Parathyroid adenoma (tissue), 2 donors: Measurements from ENCODE around the gene CKAP2.
A peak's percentile ranks its signal among the peaks of the same experiment; 100 is the strongest.
"Not testable (repeated sequence)": the region's sequence is repeated elsewhere in the genome, so short reads cannot be mapped to it uniquely, and the experiment has no call there.

Experiments used
- H2AFZ ChIP-seq: fragments of 300-600 bp; sonication (generic); one replicate; pipeline ENCODE4 v1.7.0; 2017; ENCODE audit warnings: antibody characterized with exemption, mild to moderate bottlenecking
- H3K27ac ChIP-seq: fragments of 300-600 bp; sonication (generic); one replicate; pipeline ENCODE4 v1.7.0; 2017
- H3K27me3 ChIP-seq: fragments of 300-600 bp; sonication (generic); one replicate; pipeline ENCODE4 v1.7.0; 2017; ENCODE audit warnings: low read length; ENCODE audit not compliant: control insufficient read depth, insufficient read depth
- H3K36me3 ChIP-seq: fragments of 300-600 bp; sonication (generic); one replicate; pipeline ENCODE4 v1.7.0; 2017; ENCODE audit warnings: low read length; ENCODE audit not compliant: control insufficient read depth, insufficient read depth
- H3K4me1 ChIP-seq: fragments of 300-600 bp; sonication (generic); one replicate; pipeline ENCODE4 v1.7.0; 2017; ENCODE audit warnings: control low read depth
- H3K4me2 ChIP-seq: fragments of 300-600 bp; sonication (generic); one replicate; pipeline ENCODE4 v1.7.0; 2017; ENCODE audit warnings: low read length
- H3K4me3 ChIP-seq: fragments of 300-600 bp; sonication (generic); one replicate; pipeline ENCODE4 v1.7.0; 2017; ENCODE audit warnings: low read depth, low read length
- H3K79me2 ChIP-seq: fragments of 300-600 bp; sonication (generic); one replicate; pipeline ENCODE4 v1.7.0; 2017; ENCODE audit warnings: control low read depth
- H3K9ac ChIP-seq: fragments of 300-600 bp; sonication (generic); one replicate; pipeline ENCODE4 v1.7.0; 2017; ENCODE audit warnings: mild to moderate bottlenecking
- H3K9me3 ChIP-seq: fragments of 300-600 bp; sonication (generic); one replicate; pipeline ENCODE4 v1.7.0; 2017; ENCODE audit warnings: low read length; ENCODE audit not compliant: control insufficient read depth
- CTCF ChIP-seq: fragments of 300-600 bp; sonication (generic); IDR thresholded peaks from one replicate; pipeline ENCODE4 v1.7.0; 2017; ENCODE audit warnings: antibody characterized with exemption, mild to moderate bottlenecking
- donor health status: primary hyperparathyroidism.

Gene CKAP2

GRCh38 chr13:52454820-52455676 lies at the start of gene CKAP2:
Gene CKAP2, plus strand, starts transcription at chr13:52455478. Its CDS starts 79 bp downstream, at chr13:52455557.
- Histone ChIP-seq H3K79me2 (no peaks in the 10 kb centered on the region), H3K4me1 (no peaks in the 10 kb centered on the region), H3K4me2 (peak within 1 kb of the TSS; percentile 96), H3K36me3 (no peaks in the 10 kb centered on the region), H3K4me3 (peak within 1 kb of the TSS; percentile 76), H3K27me3 (no peaks in the 10 kb centered on the region), H3K27ac (peak within 1 kb of the TSS; percentile 64), H2AFZ (peak within 1 kb of the TSS; percentile 89), H3K9ac (no peak within 1 kb of the TSS), H3K9me3 (no peaks in the 10 kb centered on the region)
- no peak for TF ChIP-seq CTCF

GRCh38 chr13:52405767-52406494 lies 49.3 kb upstream of the CKAP2 start, which contains the start of gene THSD1:
Gene THSD1, minus strand, starts transcription at chr13:52406172. Its CDS starts 3,572 bp downstream, at chr13:52402600.
- Histone ChIP-seq H3K36me3 (no peaks in the 10 kb centered on the region), H3K4me1 (no peaks in the 10 kb centered on the region), H3K9ac (no peak within 1 kb of the TSS), H2AFZ (no peak within 1 kb of the TSS), H3K27me3 (no peaks in the 10 kb centered on the region), H3K9me3 (no peaks in the 10 kb centered on the region), H3K27ac (peak within 1 kb of the TSS; percentile 11), H3K79me2 (no peaks in the 10 kb centered on the region), H3K4me3 (peak within 1 kb of the TSS; percentile 19), H3K4me2 (peak within 1 kb of the TSS; percentile 27)
- no peak for TF ChIP-seq CTCF

GRCh38 chr13:52406629-52407028 lies 48.6 kb upstream of the CKAP2 start:
- no peaks in the 10 kb centered on the region for H3K4me1 ChIP-seq
- H3K27me3 ChIP-seq = no peaks in the 10 kb centered on the region
- H3K27ac ChIP-seq = peak overlapping the region; percentile 11
- no peak for TF ChIP-seq CTCF
- no peaks in the 10 kb centered on the region for H3K36me3 ChIP-seq
- H3K9ac ChIP-seq = no peak overlapping the region
- H3K9me3 ChIP-seq = no peaks in the 10 kb centered on the region
- no peak overlapping the region for H2AFZ ChIP-seq
- H3K4me3 ChIP-seq = no peak overlapping the region
- H3K79me2 ChIP-seq = no peaks in the 10 kb centered on the region
- H3K4me2 ChIP-seq = no peak overlapping the region

- not testable (repeated sequence) for H3K36me3 ChIP-seq, H3K4me1 ChIP-seq, H3K27ac ChIP-seq, H3K9me3 ChIP-seq, H3K4me2 ChIP-seq, H3K27me3 ChIP-seq, H3K79me2 ChIP-seq, H3K9ac ChIP-seq, H3K4me3 ChIP-seq, H2AFZ ChIP-seq
Observed at GRCh38 chr13:52407436-52407835, 47.8 kb upstream of the CKAP2 start.

GRCh38 chr13:52408071-52408658 lies 47.1 kb upstream of the CKAP2 start:
- H3K27ac ChIP-seq, H3K9me3 ChIP-seq, H3K9ac ChIP-seq, H3K4me3 ChIP-seq, H3K27me3 ChIP-seq, H3K36me3 ChIP-seq, H3K79me2 ChIP-seq, H3K4me1 ChIP-seq, H2AFZ ChIP-seq, H3K4me2 ChIP-seq: not testable (repeated sequence)
